HCT116 (cell line): ENCODE results near the gene IZUMO4. TPM values are rescaled to one million over a fixed set of nuclear protein-coding genes. Genes with fewer than 3 reads are reported as not detected.

Source experiments
- ATAC-seq: fragments of 200-7000 bp; cut with Tn5 transposase; 2 replicates; pipeline ENCODE4 v1.9.1; 2020; ENCODE audit warnings: mild to moderate bottlenecking, moderate library complexity
- BruUV-seq: library from RNA; stranded (reverse); fragments of 400-500 nt; replicated peaks from 2 replicates; lab custom pipeline; 2021; lab: Mats Ljungman, UMichigan
- CTCF ChIA-PET: fragments of 300-600 bp; sonication (Branson Sonifier 250); formaldehyde crosslinking; loops from one replicate; lab custom pipeline; 2021; ENCODE audit warnings: antibody characterized with exemption; lab: Charles Lee
- POLR2A ChIA-PET: fragments of 300-600, 350-600 bp; sonication (Branson Sonifier 250); formaldehyde crosslinking; loops from one replicate; lab custom pipeline; 2021; ENCODE audit warnings: antibody characterized with exemption; lab: Charles Lee
- RAD21 ChIA-PET, 2 experiments: fragments of 300-600 bp; sonication (Branson Sonifier 250); formaldehyde crosslinking; loops; one replicate each; lab custom pipeline; 2023; ENCODE audit warnings: low total read pairs in 2 of 2; ENCODE audit not compliant: uncharacterized antibody in 2 of 2, unreplicated experiment in 2 of 2, low non-redundant PET in 1 of 2; lab: Charles Lee
- DNase-seq: peaks from one replicate; pipeline ENCODE4 v3.0.0-alpha.2; 2010; ENCODE audit warnings: low read depth, low spot score
- H2AFZ ChIP-seq: fragments of 200-600 bp; shearing (Covaris generic), sonication (generic); 2 replicates; pipeline ENCODE4 v1.6.1; 2017; ENCODE audit warnings: low read depth, mixed run types, mixed read lengths, antibody characterized with exemption, low read length; ENCODE audit not compliant: poor library complexity, severe bottlenecking
- H3K27ac ChIP-seq: 2 replicates; pipeline ENCODE4 v1.5.1; 2012; ENCODE audit warnings: low read depth, low read length
- H3K27me3 ChIP-seq: fragments of 200-600 bp; sonication (generic); 2 replicates; pipeline ENCODE4 v1.6.1; 2016; ENCODE audit warnings: mixed run types, low read length, mixed read lengths; ENCODE audit not compliant: insufficient read depth
- H3K36me3 ChIP-seq, 2 experiments: fragments of 200-500 bp in 1 of 2; fragments of 200-600 bp in 1 of 2; sonication (Bioruptor generic) in 1 of 2; sonication (generic) in 1 of 2; 2 replicates each; pipeline versions ENCODE4 v1.5.1 to v1.6.1; 2014 to 2016; ENCODE audit warnings: low read length in 2 of 2, inconsistent platforms in 1 of 2, mixed read lengths in 1 of 2, mixed run types in 1 of 2; ENCODE audit not compliant: insufficient read depth in 2 of 2, control insufficient read depth in 1 of 2
- H3K4me1 ChIP-seq, 2 experiments: fragments of 200-600 bp in 1 of 2; sonication (generic) in 1 of 2; 2 replicates each; pipeline versions ENCODE4 v1.5.1 to v1.6.1; 2012 to 2017; ENCODE audit warnings: low read length in 2 of 2, inconsistent platforms in 1 of 2, mild to moderate bottlenecking in 1 of 2, mixed read lengths in 1 of 2, mixed run types in 1 of 2, moderate library complexity in 1 of 2; ENCODE audit not compliant: insufficient read depth in 2 of 2, control insufficient read depth in 1 of 2
- H3K4me2 ChIP-seq: fragments of 200-600 bp; sonication (generic); 2 replicates; pipeline ENCODE4 v1.6.1; 2017; ENCODE audit warnings: mixed run types, low read length, mixed read lengths
- H3K4me3 ChIP-seq, 2 experiments: fragments of 200-600 bp in 1 of 2; sonication (generic) in 1 of 2; replicated peaks in 1 of 2; 2 replicates each; pipeline ENCODE4 v1.5.1; 2011 to 2016; ENCODE audit warnings: low read length in 2 of 2, control low read depth in 1 of 2, low read depth in 1 of 2, mild to moderate bottlenecking in 1 of 2, mixed read lengths in 1 of 2, mixed run types in 1 of 2
- H3K79me2 ChIP-seq: fragments of 200-600 bp; sonication (generic); 2 replicates; pipeline ENCODE4 v1.6.1; 2017; ENCODE audit warnings: mild to moderate bottlenecking, mixed run types, low read length, moderate library complexity, mixed read lengths; ENCODE audit not compliant: insufficient read depth
- H3K9ac ChIP-seq: fragments of 200-600 bp; sonication (generic); 2 replicates; pipeline ENCODE4 v1.6.1; 2016; ENCODE audit warnings: low read length, mixed read lengths
- H3K9me2 ChIP-seq: fragments of 200-600 bp; sonication (generic), shearing (Covaris generic); 2 replicates; pipeline ENCODE4 v1.6.1; 2017; ENCODE audit warnings: mixed run types, mild to moderate bottlenecking, moderate library complexity; ENCODE audit not compliant: insufficient read depth
- H3K9me3 ChIP-seq, 2 experiments: fragments of 200-500 bp in 1 of 2; fragments of 200-600 bp in 1 of 2; sonication (Bioruptor generic) in 1 of 2; sonication (generic) in 1 of 2; 2 replicates each; pipeline ENCODE4 v1.6.1; 2014 to 2017; ENCODE audit warnings: low read length in 2 of 2, mixed read lengths in 2 of 2, inconsistent platforms in 1 of 2, low read depth in 1 of 2, mild to moderate bottlenecking in 1 of 2, mixed run types in 1 of 2, moderate library complexity in 1 of 2; ENCODE audit not compliant: control insufficient read depth in 1 of 2, insufficient read depth in 1 of 2
- H4K20me1 ChIP-seq: fragments of 200-600 bp; sonication (generic), shearing (Covaris generic); 2 replicates; pipeline ENCODE4 v1.6.1; 2017; ENCODE audit warnings: mixed run types, mild to moderate bottlenecking, moderate library complexity; ENCODE audit not compliant: insufficient read depth
- CBX3 ChIP-seq: IDR thresholded peaks from 2 replicates; pipeline ENCODE4 v1.6.1; 2012; ENCODE audit warnings: low read depth
- ELF1 ChIP-seq: IDR thresholded peaks from 2 replicates; pipeline ENCODE4 v1.6.1; 2012; ENCODE audit warnings: low read depth, borderline replicate concordance
- FOSL1 ChIP-seq: IDR thresholded peaks from 2 replicates; pipeline ENCODE4 v1.6.1; 2012; ENCODE audit warnings: low read depth
- JUND ChIP-seq: IDR thresholded peaks from 2 replicates; pipeline ENCODE4 v1.6.1; 2012
- MAX ChIP-seq: IDR thresholded peaks from 2 replicates; pipeline ENCODE4 v1.6.1; 2012
- POLR2A ChIP-seq: IDR thresholded peaks from 2 replicates; pipeline ENCODE4 v1.7.0; 2011; ENCODE audit warnings: borderline replicate concordance; ENCODE audit not compliant: insufficient read depth, insufficient read length; ENCODE audit errors: extremely low read depth
- POLR2AphosphoS5 ChIP-seq: IDR thresholded peaks from 2 replicates; pipeline ENCODE4 v1.6.1; 2011; ENCODE audit warnings: mild to moderate bottlenecking, low read depth, low read length, moderate library complexity
- REST ChIP-seq: IDR thresholded peaks from 2 replicates; pipeline ENCODE4 v1.6.1; 2012; ENCODE audit warnings: low read depth
- SP1 ChIP-seq: IDR thresholded peaks from 2 replicates; pipeline ENCODE4 v1.6.1; 2012; ENCODE audit warnings: low read depth
- YY1 ChIP-seq: IDR thresholded peaks from 2 replicates; pipeline ENCODE4 v1.6.1; 2011; ENCODE audit warnings: low read length, low read depth, moderate library complexity, mild to moderate bottlenecking; ENCODE audit not compliant: insufficient replicate concordance; ENCODE audit errors: extremely low read depth
- ZBTB33 ChIP-seq: IDR thresholded peaks from 2 replicates; pipeline ENCODE4 v1.6.1; 2011; ENCODE audit warnings: mild to moderate bottlenecking, low read length, moderate library complexity; ENCODE audit not compliant: insufficient replicate concordance; ENCODE audit errors: extremely low read depth
- intact Hi-C: fragments of 100-400 bp; cut with micrococcal nuclease; formaldehyde crosslinking; loops from 2 replicates; pipeline ENCODE4 v1.10.0; 2022
- total RNA-seq: library from RNA; stranded (reverse); gene quantifications from one replicate; pipeline ENCODE4 v1.2.1, GENCODE V29; 2021; ENCODE audit not compliant: unreplicated experiment

The IZUMO4 gene
- total RNA-seq, 1 experiment from 2014 or later = 6.1 TPM

GRCh38 chr19:2114218-2114617, 17.5 kb downstream of the IZUMO4 start:
- Histone ChIP-seq H3K4me2 (no peak overlapping the region), H2AFZ (no peak overlapping the region), H3K9me2 (no peaks in the 10 kb centered on the region), H3K36me3 (peaks cover 31 to 42% of the 10 kb centered on the region in 2 experiments; a peak in 3 of 4 replicates), H3K79me2 (no peaks in the 10 kb centered on the region), H3K4me3 (no peak overlapping the region), H3K9ac (no peak overlapping the region), H3K9me3 (no peaks in the 10 kb centered on the region), H3K27me3 (no peaks in the 10 kb centered on the region), H3K27ac (no peak overlapping the region), H3K4me1 (no peaks in the 10 kb centered on the region), H4K20me1 (no peaks in the 10 kb centered on the region)
- TF ChIP-seq SP1 = no peak
- no peak for TF ChIP-seq POLR2AphosphoS5
- TF ChIP-seq YY1 = no peak
- no peak for TF ChIP-seq REST
- TF ChIP-seq MAX = no peak
- no peak for TF ChIP-seq FOSL1
- TF ChIP-seq CBX3 = no peak
- TF ChIP-seq JUND = no peak
- TF ChIP-seq POLR2A = no peak
- no peak for TF ChIP-seq ELF1
- no peak for TF ChIP-seq ZBTB33
- intact Hi-C loops = no loop called here
- ATAC-seq (no peak), DNase-seq (no peak)
- no TSS peak for BruUV-seq
- RAD21 ChIA-PET = no interaction called here
- POLR2A ChIA-PET = no interaction called here
- CTCF ChIA-PET = no interaction called here
